ENCODE data around the gene MED7. TPM values are rescaled to one million over a fixed set of nuclear protein-coding genes. Genes with fewer than 3 reads are reported as not detected.

The MED7 gene
- total RNA-seq, 1 experiment from 2014 or later: 11.2 TPM

DNA sequence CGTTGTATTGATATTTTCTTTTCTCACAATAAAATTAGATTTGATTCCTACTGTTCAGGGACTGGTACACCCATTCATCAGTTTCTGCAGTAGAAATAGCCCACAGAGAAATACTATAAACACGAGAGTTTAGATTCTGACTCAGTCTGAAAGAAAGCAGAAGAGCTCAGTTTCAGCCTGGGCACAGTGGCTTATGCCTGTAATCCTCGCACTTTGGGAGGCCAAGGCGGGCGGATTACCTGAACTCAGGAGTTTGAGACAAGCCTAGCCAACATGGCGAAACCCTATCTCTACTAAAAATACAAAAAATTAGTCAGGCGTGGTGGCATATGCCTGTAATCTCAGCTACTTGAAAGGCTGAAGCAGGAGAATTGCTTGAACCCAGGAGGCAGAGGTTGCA lies 46.6 kb upstream of the MED7 start (continued):
- no peak for TF ChIP-seq ZNF532 (CRISPR knock-in tag; IDR thresholded peaks at IDR 0.05; ENCODE audit: borderline replicate concordance)
- TF ChIP-seq, protein P1, sequence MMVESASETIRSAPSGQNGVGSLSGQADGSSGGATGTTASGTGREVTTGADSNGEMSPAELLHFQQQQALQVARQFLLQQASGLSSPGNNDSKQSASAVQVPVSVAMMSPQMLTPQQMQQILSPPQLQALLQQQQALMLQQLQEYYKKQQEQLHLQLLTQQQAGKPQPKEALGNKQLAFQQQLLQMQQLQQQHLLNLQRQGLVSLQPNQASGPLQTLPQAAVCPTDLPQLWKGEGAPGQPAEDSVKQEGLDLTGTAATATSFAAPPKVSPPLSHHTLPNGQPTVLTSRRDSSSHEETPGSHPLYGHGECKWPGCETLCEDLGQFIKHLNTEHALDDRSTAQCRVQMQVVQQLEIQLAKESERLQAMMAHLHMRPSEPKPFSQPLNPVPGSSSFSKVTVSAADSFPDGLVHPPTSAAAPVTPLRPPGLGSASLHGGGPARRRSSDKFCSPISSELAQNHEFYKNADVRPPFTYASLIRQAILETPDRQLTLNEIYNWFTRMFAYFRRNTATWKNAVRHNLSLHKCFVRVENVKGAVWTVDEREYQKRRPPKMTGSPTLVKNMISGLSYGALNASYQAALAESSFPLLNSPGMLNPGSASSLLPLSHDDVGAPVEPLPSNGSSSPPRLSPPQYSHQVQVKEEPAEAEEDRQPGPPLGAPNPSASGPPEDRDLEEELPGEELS (CRISPR knock-in tag; IDR thresholded peaks at IDR 0.05): no peak
- no peak for TF ChIP-seq JUN (CRISPR knock-in tag; IDR thresholded peaks at IDR 0.05)
- no peak for TF ChIP-seq TEAD4 (CRISPR knock-in tag; IDR thresholded peaks at IDR 0.05)
- TF ChIP-seq E2F4 (CRISPR knock-in tag; IDR thresholded peaks at IDR 0.05; ENCODE audit: borderline replicate concordance, low read depth): no peak

GRCh38 chr5:157188270-157188669 lies 45.6 kb upstream of the MED7 start:
- H3K36me3 Mint-ChIP-seq: no peaks in the 10 kb centered on the region
- POLR2A ChIA-PET: no interaction called here
- ATAC-seq (no peak), DNase-seq (ENCODE audit: low spot score) (no peak)
- H3K4me1 Mint-ChIP-seq: no peaks in the 10 kb centered on the region
- CTCF ChIA-PET: no interaction called here
- H3K9me3 Mint-ChIP-seq: 0 out of 2 replicates have a peak, but pooled peaks cover 3% of the 10 kb centered on the region
- no peak for TF ChIP-seq NR2C2 (CRISPR knock-in tag; IDR thresholded peaks at IDR 0.05)
- no peak for TF ChIP-seq JUN (CRISPR knock-in tag; IDR thresholded peaks at IDR 0.05)
- no peak for TF ChIP-seq ZNF423 (CRISPR knock-in tag; IDR thresholded peaks at IDR 0.05)
- TF ChIP-seq, protein P2, sequence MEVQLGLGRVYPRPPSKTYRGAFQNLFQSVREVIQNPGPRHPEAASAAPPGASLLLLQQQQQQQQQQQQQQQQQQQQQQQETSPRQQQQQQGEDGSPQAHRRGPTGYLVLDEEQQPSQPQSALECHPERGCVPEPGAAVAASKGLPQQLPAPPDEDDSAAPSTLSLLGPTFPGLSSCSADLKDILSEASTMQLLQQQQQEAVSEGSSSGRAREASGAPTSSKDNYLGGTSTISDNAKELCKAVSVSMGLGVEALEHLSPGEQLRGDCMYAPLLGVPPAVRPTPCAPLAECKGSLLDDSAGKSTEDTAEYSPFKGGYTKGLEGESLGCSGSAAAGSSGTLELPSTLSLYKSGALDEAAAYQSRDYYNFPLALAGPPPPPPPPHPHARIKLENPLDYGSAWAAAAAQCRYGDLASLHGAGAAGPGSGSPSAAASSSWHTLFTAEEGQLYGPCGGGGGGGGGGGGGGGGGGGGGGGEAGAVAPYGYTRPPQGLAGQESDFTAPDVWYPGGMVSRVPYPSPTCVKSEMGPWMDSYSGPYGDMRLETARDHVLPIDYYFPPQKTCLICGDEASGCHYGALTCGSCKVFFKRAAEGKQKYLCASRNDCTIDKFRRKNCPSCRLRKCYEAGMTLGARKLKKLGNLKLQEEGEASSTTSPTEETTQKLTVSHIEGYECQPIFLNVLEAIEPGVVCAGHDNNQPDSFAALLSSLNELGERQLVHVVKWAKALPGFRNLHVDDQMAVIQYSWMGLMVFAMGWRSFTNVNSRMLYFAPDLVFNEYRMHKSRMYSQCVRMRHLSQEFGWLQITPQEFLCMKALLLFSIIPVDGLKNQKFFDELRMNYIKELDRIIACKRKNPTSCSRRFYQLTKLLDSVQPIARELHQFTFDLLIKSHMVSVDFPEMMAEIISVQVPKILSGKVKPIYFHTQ (CRISPR knock-in tag; IDR thresholded peaks at IDR 0.05): no peak
- TF ChIP-seq TEAD4 (CRISPR knock-in tag; IDR thresholded peaks at IDR 0.05): no peak
- TF ChIP-seq EMX1 (CRISPR knock-in tag; IDR thresholded peaks at IDR 0.05): no peak
- TF ChIP-seq ZNF232 (CRISPR knock-in tag; IDR thresholded peaks at IDR 0.05): no peak
- TF ChIP-seq PRRX2 (CRISPR knock-in tag; IDR thresholded peaks at IDR 0.05): no peak
- no peak for TF ChIP-seq TP53 (CRISPR knock-in tag; IDR thresholded peaks at IDR 0.05)
- TF ChIP-seq GTF2I (CRISPR knock-in tag; conservative IDR thresholded peaks at IDR 0.05): no peak
- no peak for TF ChIP-seq ATF1 (CRISPR knock-in tag; IDR thresholded peaks at IDR 0.05)
- no peak for TF ChIP-seq ZNF532 (CRISPR knock-in tag; IDR thresholded peaks at IDR 0.05; ENCODE audit: borderline replicate concordance)
- no peak for TF ChIP-seq CBFB (CRISPR knock-in tag; IDR thresholded peaks at IDR 0.05; ENCODE audit: low read depth)
- H3K4me3 Mint-ChIP-seq: no peak overlapping the region
- H3K27ac Mint-ChIP-seq: no peak overlapping the region
- H3K27me3 Mint-ChIP-seq (ENCODE audit: low read depth): peaks cover 68% of the 10 kb centered on the region

Data from WTC11 (cell line).